KG1 (cell line): ENCODE data around the gene NR2F2.
A peak's percentile ranks its signal among the peaks of the same experiment; 100 is the strongest.

Source experiments
- DNase-seq: peaks from one replicate; lab custom pipeline; 2025; lab: John Stamatoyannopoulos, UW

NR2F2 gene

GRCh38 chr15:96330450-96331143 is at the start of gene NR2F2:
Gene NR2F2, plus strand, starts transcription at chr15:96330700. Its CDS starts 1,406 bp downstream, at chr15:96332106.
- peak; percentile 61 for DNase-seq

- DNase-seq, result no peak
Measured at GRCh38 chr15:96285305-96285704, 45.2 kb upstream of the NR2F2 start.

- DNase-seq, result no peak
Measured at GRCh38 chr15:96285729-96286254, 44.7 kb upstream of the NR2F2 start.

- no peak for DNase-seq
Measured at GRCh38 chr15:96290679-96291078, 39.8 kb upstream of the NR2F2 start.

- no peak for DNase-seq
Measured at GRCh38 chr15:96292635-96293034, 37.9 kb upstream of the NR2F2 start.

GRCh38 chr15:96293441-96293840 is 37.1 kb upstream of the NR2F2 start:
- DNase-seq, result no peak

- no peak for DNase-seq
Measured at GRCh38 chr15:96294766-96295165, 35.7 kb upstream of the NR2F2 start.

- DNase-seq, result no peak
Measured at GRCh38 chr15:96296264-96296663, 34.2 kb upstream of the NR2F2 start.

GRCh38 chr15:96297783-96298182 is 32.7 kb upstream of the NR2F2 start:
- no peak for DNase-seq

GRCh38 chr15:96298217-96298616 is 32.3 kb upstream of the NR2F2 start:
- no peak for DNase-seq

- DNase-seq, result no peak
Measured at GRCh38 chr15:96300836-96301235, 29.7 kb upstream of the NR2F2 start.

- DNase-seq, result no peak
Measured at GRCh38 chr15:96303503-96304056, 26.9 kb upstream of the NR2F2 start.

- no peak for DNase-seq
Measured at GRCh38 chr15:96304839-96305238, 25.7 kb upstream of the NR2F2 start.

GRCh38 chr15:96306321-96306720 is 24.2 kb upstream of the NR2F2 start:
- DNase-seq, result no peak

- no peak for DNase-seq
Measured at GRCh38 chr15:96307856-96308394, 22.6 kb upstream of the NR2F2 start.

GRCh38 chr15:96309143-96309660 is 21.3 kb upstream of the NR2F2 start:
- no peak for DNase-seq

GRCh38 chr15:96311256-96311955 is 19.1 kb upstream of the NR2F2 start:
- no peak for DNase-seq

GRCh38 chr15:96311956-96312294 is 18.6 kb upstream of the NR2F2 start:
- DNase-seq, result no peak

GRCh38 chr15:96312641-96313335 is 17.7 kb upstream of the NR2F2 start:
- DNase-seq, result no peak

GRCh38 chr15:96314518-96314917 is 16.0 kb upstream of the NR2F2 start:
- DNase-seq, result no peak

GRCh38 chr15:96314963-96315362 is 15.5 kb upstream of the NR2F2 start:
- DNase-seq, result no peak
